Activated B cell treated with CpG ODN at 0.5 μM for 24 hours (primary cell): ENCODE measurements around the gene PRKN. TPM values are rescaled to one million over a fixed set of nuclear protein-coding genes. Genes with fewer than 3 reads are reported as not detected.

Experiments
- ATAC-seq: fragments of 200-7000 bp; cut with Tn5 transposase; one replicate; pipeline ENCODE4 v1.10.0; 2021; ENCODE audit warnings: low read depth, mild to moderate bottlenecking, moderate library complexity
- CTCF ChIA-PET: fragments of 350-600 bp; sonication (Branson Sonifier 250); formaldehyde crosslinking; loops from one replicate; lab custom pipeline; 2021; ENCODE audit warnings: antibody characterized with exemption; lab: Charles Lee
- POLR2A ChIA-PET: fragments of 350-600 bp; sonication (Branson Sonifier 250); formaldehyde crosslinking; loops from one replicate; lab custom pipeline; 2021; ENCODE audit warnings: antibody characterized with exemption; lab: Charles Lee
- DNase-seq: peaks from one replicate; pipeline ENCODE4 v3.0.0; 2022
- H3K27ac Mint-ChIP-seq: one replicate; pipeline ENCODE4 v1.8.0; 2020; ENCODE audit warnings: mixed read lengths
- H3K27me3 Mint-ChIP-seq: one replicate; pipeline ENCODE4 v1.8.0; 2021; ENCODE audit warnings: mixed read lengths
- H3K36me3 Mint-ChIP-seq: one replicate; pipeline ENCODE4 v1.8.0; 2021; ENCODE audit warnings: low read depth, mixed read lengths
- H3K4me1 Mint-ChIP-seq: one replicate; pipeline ENCODE4 v1.8.0; 2021; ENCODE audit warnings: mixed read lengths
- H3K4me3 Mint-ChIP-seq: one replicate; pipeline ENCODE4 v1.8.0; 2020; ENCODE audit warnings: mild to moderate bottlenecking, mixed read lengths
- H3K9me3 Mint-ChIP-seq: one replicate; pipeline ENCODE4 v1.8.0; 2020; ENCODE audit warnings: mixed read lengths
- intact Hi-C: fragments of 100-400 bp; cut with micrococcal nuclease; formaldehyde crosslinking; loops from one replicate; pipeline ENCODE4 v1.15.1; 2024
- total RNA-seq: library from RNA; stranded (reverse); gene quantifications from 2 replicates; pipeline ENCODE4 v1.2.3, GENCODE V29; 2022
- TF ChIP-seq, protein P1 (sequence below): fragments of 200-600 bp; IDR thresholded peaks from one replicate; pipeline ENCODE4 v1.8.0; 2022; ENCODE audit warnings: antibody characterized with exemption, mild to moderate bottlenecking

The PRKN gene
- total RNA-seq, 1 donor from 2014 or later = 2.3 TPM

DNA sequence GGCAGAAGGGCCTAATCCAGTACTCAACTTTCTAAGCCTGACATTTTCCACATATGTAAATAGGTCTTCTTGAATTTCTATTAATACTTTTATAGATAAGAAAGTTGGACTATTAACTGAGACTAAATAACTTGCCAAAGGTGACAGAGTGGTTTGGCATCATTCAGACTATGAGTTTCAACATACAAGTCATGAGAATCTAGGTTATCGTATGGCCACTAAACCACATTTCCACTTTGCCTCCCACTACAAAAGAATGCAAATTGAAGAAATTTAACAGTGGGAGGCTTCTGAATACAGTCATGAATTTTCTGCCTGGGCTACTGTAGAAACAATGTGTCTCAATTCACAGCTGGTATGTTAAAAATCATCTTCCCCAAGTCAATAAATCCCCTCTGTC lies 922.7 kb downstream of the PRKN start:
- ChIA-PET POLR2A (no interaction called here), CTCF (no interaction called here)
- no peak overlapping the region for H3K27ac Mint-ChIP-seq
- DNase-seq (no peak), ATAC-seq (no peak)
- no peaks in the 10 kb centered on the region for H3K36me3 Mint-ChIP-seq
- intact Hi-C loops = no loop called here
- TF ChIP-seq, protein P1, sequence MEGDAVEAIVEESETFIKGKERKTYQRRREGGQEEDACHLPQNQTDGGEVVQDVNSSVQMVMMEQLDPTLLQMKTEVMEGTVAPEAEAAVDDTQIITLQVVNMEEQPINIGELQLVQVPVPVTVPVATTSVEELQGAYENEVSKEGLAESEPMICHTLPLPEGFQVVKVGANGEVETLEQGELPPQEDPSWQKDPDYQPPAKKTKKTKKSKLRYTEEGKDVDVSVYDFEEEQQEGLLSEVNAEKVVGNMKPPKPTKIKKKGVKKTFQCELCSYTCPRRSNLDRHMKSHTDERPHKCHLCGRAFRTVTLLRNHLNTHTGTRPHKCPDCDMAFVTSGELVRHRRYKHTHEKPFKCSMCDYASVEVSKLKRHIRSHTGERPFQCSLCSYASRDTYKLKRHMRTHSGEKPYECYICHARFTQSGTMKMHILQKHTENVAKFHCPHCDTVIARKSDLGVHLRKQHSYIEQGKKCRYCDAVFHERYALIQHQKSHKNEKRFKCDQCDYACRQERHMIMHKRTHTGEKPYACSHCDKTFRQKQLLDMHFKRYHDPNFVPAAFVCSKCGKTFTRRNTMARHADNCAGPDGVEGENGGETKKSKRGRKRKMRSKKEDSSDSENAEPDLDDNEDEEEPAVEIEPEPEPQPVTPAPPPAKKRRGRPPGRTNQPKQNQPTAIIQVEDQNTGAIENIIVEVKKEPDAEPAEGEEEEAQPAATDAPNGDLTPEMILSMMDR = no peak
- H3K4me1 Mint-ChIP-seq = no peaks in the 10 kb centered on the region
- no peaks in the 10 kb centered on the region for H3K27me3 Mint-ChIP-seq
- no peak overlapping the region for H3K4me3 Mint-ChIP-seq
- no peaks in the 10 kb centered on the region for H3K9me3 Mint-ChIP-seq

DNA sequence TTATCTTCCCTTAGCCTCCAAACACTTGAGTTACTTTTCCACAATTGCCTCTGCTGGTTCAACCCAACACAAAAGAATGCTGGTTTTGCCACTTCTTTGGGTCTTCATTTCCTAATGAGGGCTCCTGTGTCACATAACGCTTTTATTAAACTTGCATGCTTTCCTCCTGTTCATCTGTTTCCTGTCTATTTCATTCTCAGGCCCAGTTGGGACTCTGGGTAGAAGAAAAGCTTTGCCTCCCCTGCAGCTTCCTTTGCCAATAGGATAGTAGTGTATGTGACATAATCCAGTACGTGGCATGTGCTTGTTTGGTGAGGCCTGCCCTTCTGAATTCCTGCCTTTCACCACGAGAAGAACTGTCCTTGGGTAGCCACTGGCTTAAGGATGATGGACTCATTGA lies 924.4 kb downstream of the PRKN start:
- CTCF ChIA-PET = no interaction called here
- no peak for ATAC-seq

DNA sequence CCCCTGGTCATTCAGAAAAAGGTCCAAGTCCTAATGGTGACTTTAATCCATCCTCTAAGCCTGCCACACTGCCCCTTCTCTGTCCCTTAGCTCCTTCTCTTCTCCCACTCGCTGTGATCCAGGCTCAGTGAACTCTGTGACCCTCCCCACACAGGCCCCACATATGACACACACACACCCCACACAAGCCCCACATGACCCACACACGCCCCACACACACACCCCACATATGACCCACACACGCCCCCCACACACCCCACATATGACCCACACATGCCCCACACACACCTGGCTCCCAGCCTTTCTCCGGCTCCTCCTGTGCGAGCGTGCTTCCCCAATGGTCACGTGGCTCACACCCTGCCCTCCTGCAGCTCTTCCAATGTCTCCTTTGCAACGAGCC lies 925.3 kb downstream of the PRKN start:
- ATAC-seq (no peak), DNase-seq (no peak)
- POLR2A ChIA-PET = no interaction called here
- Mint-ChIP-seq H3K27ac (no peak overlapping the region), H3K27me3 (no peaks in the 10 kb centered on the region), H3K9me3 (no peaks in the 10 kb centered on the region), H3K4me3 (no peak overlapping the region), H3K4me1 (no peaks in the 10 kb centered on the region), H3K36me3 (no peaks in the 10 kb centered on the region)
- intact Hi-C loops = no loop called here
- CTCF ChIA-PET = no interaction called here
- TF ChIP-seq, protein P1 = no peak

More for the DNA sequence above, 924.4 kb downstream of the PRKN start:
- POLR2A ChIA-PET = no interaction called here
- no peaks in the 10 kb centered on the region for H3K9me3 Mint-ChIP-seq
- no peaks in the 10 kb centered on the region for H3K27me3 Mint-ChIP-seq
- H3K36me3 Mint-ChIP-seq = no peaks in the 10 kb centered on the region
- TF ChIP-seq, protein P1 = no peak
- DNase-seq = no peak
- H3K4me1 Mint-ChIP-seq = no peaks in the 10 kb centered on the region
- intact Hi-C loops = no loop called here
- H3K27ac Mint-ChIP-seq = no peak overlapping the region
- no peak overlapping the region for H3K4me3 Mint-ChIP-seq

DNA sequence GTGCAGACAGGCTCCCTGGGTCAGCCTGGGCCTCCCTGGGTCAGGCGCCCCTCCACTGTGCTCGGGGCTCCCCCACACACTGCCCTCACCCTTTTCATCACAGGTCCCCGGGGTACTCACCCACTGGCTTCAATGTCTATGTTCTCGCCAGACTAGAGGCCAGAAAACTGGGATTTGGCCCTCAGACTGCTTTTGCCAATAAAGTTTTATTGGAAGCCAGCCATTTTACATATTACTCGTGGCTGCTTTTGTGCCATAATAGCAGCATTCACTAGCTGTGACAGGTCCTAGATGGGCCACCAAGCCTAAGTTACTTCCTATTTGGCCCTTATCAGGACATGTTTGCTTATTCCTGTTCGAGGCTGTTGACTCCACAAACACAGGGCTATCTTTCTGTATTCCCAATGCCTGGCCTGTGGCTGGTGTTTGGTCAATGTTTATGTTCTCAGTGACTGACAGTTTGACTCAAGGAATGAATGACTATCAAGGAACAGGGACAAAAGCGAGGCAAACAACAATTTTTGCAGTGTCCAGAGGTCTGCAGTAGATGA lies 928.6 kb downstream of the PRKN start:
- H3K36me3 Mint-ChIP-seq = no peaks in the 10 kb centered on the region
- ChIA-PET POLR2A (no interaction called here), CTCF (no interaction called here)
- ATAC-seq = no peak
- no peaks in the 10 kb centered on the region for H3K4me1 Mint-ChIP-seq
- H3K27ac Mint-ChIP-seq = no peak overlapping the region
- TF ChIP-seq, protein P1 = no peak
- H3K27me3 Mint-ChIP-seq = no peaks in the 10 kb centered on the region
- DNase-seq = no peak
- H3K4me3 Mint-ChIP-seq = no peak overlapping the region
- intact Hi-C loops = no loop called here
- no peaks in the 10 kb centered on the region for H3K9me3 Mint-ChIP-seq

DNA sequence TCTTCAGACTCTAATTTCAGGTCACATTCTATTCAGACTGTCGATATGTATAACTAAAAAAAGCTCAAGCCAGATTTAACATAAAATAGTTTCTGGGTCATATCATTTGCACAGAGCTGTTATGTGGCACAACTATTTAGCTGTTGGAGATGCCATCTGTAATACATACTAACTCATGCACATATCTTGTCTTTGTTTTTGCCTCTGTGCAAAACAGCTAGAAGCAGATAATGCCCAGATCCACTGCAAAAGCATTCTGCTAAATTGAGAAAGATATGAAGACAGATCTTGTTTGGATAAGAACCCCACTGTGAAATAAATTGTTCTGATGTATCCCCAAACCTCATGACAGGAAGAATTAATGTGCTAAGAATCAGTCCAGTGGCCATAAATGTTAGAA lies 930.9 kb downstream of the PRKN start:
- TF ChIP-seq, protein P1 = no peak
- Mint-ChIP-seq H3K27ac (no peak overlapping the region), H3K4me3 (no peak overlapping the region), H3K4me1 (no peaks in the 10 kb centered on the region), H3K9me3 (peaks cover 6% of the 10 kb centered on the region), H3K27me3 (no peaks in the 10 kb centered on the region), H3K36me3 (no peaks in the 10 kb centered on the region)
- ChIA-PET POLR2A (no interaction called here), CTCF (no interaction called here)
- intact Hi-C loops = no loop called here
- no peak for DNase-seq
- ATAC-seq = no peak
